Measurements from ENCODE around the gene FBRSL1.

Gene FBRSL1

GRCh38 chr12:132447731-132448462 lies 42.1 kb upstream of the FBRSL1 start:
- Histone ChIP-seq H3K4me2 (ENCODE audit: insufficient read depth, low read length, poor library complexity, severe bottlenecking) (no peak overlapping the region), H2BK120ac (ENCODE audit: low read depth, low read length) (no peak overlapping the region), H3K14ac (ENCODE audit: low read length) (no peak overlapping the region), H3K23ac (ENCODE audit: low read depth, low read length, poor library complexity) (peak overlapping the region; percentile 32), H2BK12ac (ENCODE audit: low read length) (no peak overlapping the region), H3K79me1 (ENCODE audit: low read depth, low read length) (no peaks in the 10 kb centered on the region), H3K4ac (ENCODE audit: low read length) (no peak overlapping the region), H3K18ac (ENCODE audit: low read length) (peak overlapping the region; percentile 76), H3K27me3 (ENCODE audit: control insufficient read depth in 3 of 3, insufficient read depth in 3 of 3, low read depth in 1 of 3, low read length in 3 of 3) (peaks cover 0 to 83% (median 0%) of the 10 kb centered on the region in 3 experiments), H2BK5ac (ENCODE audit: low read length) (no peak overlapping the region), H3K27ac (replicated peaks; ENCODE audit: low read length) (no peak overlapping the region), H2BK15ac (ENCODE audit: low read length) (no peak overlapping the region), H3K4me3 (ENCODE audit: low read length in 2 of 2) (no peak overlapping the region), H4K8ac (ENCODE audit: low read depth, low read length) (no peak overlapping the region), H4K91ac (ENCODE audit: low read depth, low read length, poor library complexity) (no peak overlapping the region), H3K36me3 (replicated peaks in 1 of 2; ENCODE audit: control insufficient read depth in 2 of 2, insufficient read depth in 2 of 2, low read length in 2 of 2) (no peaks in the 10 kb centered on the region), H3K9ac (ENCODE audit: low read depth, low read length, poor library complexity) (no peak overlapping the region), H2AK5ac (ENCODE audit: low read depth, low read length) (peak overlapping the region; percentile 1), H2AFZ (ENCODE audit: low read length) (no peak overlapping the region), H3K9me3 (replicated peaks in 1 of 2; ENCODE audit: control insufficient read depth in 2 of 2, insufficient read depth in 1 of 2, low read depth in 1 of 2, low read length in 2 of 2) (no peaks in the 10 kb centered on the region), H3K4me1 (ENCODE audit: control insufficient read depth in 2 of 2, insufficient read depth in 1 of 2, low read depth in 1 of 2, low read length in 2 of 2) (peaks cover 0 to 3% of the 10 kb centered on the region in 2 donors)
- DNase-seq (ENCODE audit: low spot score) = no peak
- WGBS, 2 donors (ENCODE audit: extremely low coverage in 2 of 2, insufficient read length in 2 of 2, insufficient replicate concordance in 1 of 2) = no CpG with 5 or more reads among the region's 23 CpGs

GRCh38 chr12:132448463-132448820 lies 41.5 kb upstream of the FBRSL1 start:
- no CpG with 5 or more reads among the region's 10 CpGs for WGBS, 2 donors (ENCODE audit: extremely low coverage in 2 of 2, insufficient read length in 2 of 2, insufficient replicate concordance in 1 of 2)
- no peak overlapping the region for H2AFZ ChIP-seq (ENCODE audit: low read length)
- H3K18ac ChIP-seq (ENCODE audit: low read length) = no peak overlapping the region
- no peak overlapping the region for H4K91ac ChIP-seq (ENCODE audit: low read depth, low read length, poor library complexity)
- H3K36me3 ChIP-seq (replicated peaks in 1 of 2; ENCODE audit: control insufficient read depth in 2 of 2, insufficient read depth in 2 of 2, low read length in 2 of 2) = no peaks in the 10 kb centered on the region
- no peak overlapping the region for H3K4me3 ChIP-seq (ENCODE audit: low read length in 2 of 2)
- H3K9ac ChIP-seq (ENCODE audit: low read depth, low read length, poor library complexity) = no peak overlapping the region
- H2BK5ac ChIP-seq (ENCODE audit: low read length) = no peak overlapping the region
- H3K27me3 ChIP-seq (ENCODE audit: control insufficient read depth in 3 of 3, insufficient read depth in 3 of 3, low read depth in 1 of 3, low read length in 3 of 3) = peaks cover 0 to 83% (median 0%) of the 10 kb centered on the region in 3 experiments
- no peak overlapping the region for H3K4me2 ChIP-seq (ENCODE audit: insufficient read depth, low read length, poor library complexity, severe bottlenecking)
- no peaks in the 10 kb centered on the region for H3K79me1 ChIP-seq (ENCODE audit: low read depth, low read length)
- H3K4ac ChIP-seq (ENCODE audit: low read length) = no peak overlapping the region
- no peak overlapping the region for H2BK15ac ChIP-seq (ENCODE audit: low read length)
- DNase-seq (ENCODE audit: low spot score) = no peak
- peak overlapping the region; percentile 1 for H2AK5ac ChIP-seq (ENCODE audit: low read depth, low read length)
- no peak overlapping the region for H3K14ac ChIP-seq (ENCODE audit: low read length)
- H2BK12ac ChIP-seq (ENCODE audit: low read length) = no peak overlapping the region
- no peaks in the 10 kb centered on the region for H3K9me3 ChIP-seq (replicated peaks in 1 of 2; ENCODE audit: control insufficient read depth in 2 of 2, insufficient read depth in 1 of 2, low read depth in 1 of 2, low read length in 2 of 2)
- H3K23ac ChIP-seq (ENCODE audit: low read depth, low read length, poor library complexity) = peak overlapping the region; percentile 32
- peaks cover 0 to 6% of the 10 kb centered on the region in 2 donors for H3K4me1 ChIP-seq (ENCODE audit: control insufficient read depth in 2 of 2, insufficient read depth in 1 of 2, low read depth in 1 of 2, low read length in 2 of 2)
- no peak overlapping the region for H3K27ac ChIP-seq (replicated peaks; ENCODE audit: low read length)
- no peak overlapping the region for H2BK120ac ChIP-seq (ENCODE audit: low read depth, low read length)
- H4K8ac ChIP-seq (ENCODE audit: low read depth, low read length) = no peak overlapping the region

- Histone ChIP-seq H3K9me3 (replicated peaks in 1 of 2; ENCODE audit: control insufficient read depth in 2 of 2, insufficient read depth in 1 of 2, low read depth in 1 of 2, low read length in 2 of 2) (no peaks in the 10 kb centered on the region), H3K4me3 (ENCODE audit: low read length in 2 of 2) (no peak overlapping the region), H3K4me1 (ENCODE audit: control insufficient read depth in 2 of 2, insufficient read depth in 1 of 2, low read depth in 1 of 2, low read length in 2 of 2) (peaks cover 0 to 12% of the 10 kb centered on the region in 2 donors), H2AFZ (ENCODE audit: low read length) (no peak overlapping the region), H3K27me3 (ENCODE audit: control insufficient read depth in 3 of 3, insufficient read depth in 3 of 3, low read depth in 1 of 3, low read length in 3 of 3) (peaks cover 0 to 77% (median 0%) of the 10 kb centered on the region in 3 experiments), H3K27ac (replicated peaks; ENCODE audit: low read length) (no peak overlapping the region), H3K23ac (ENCODE audit: low read depth, low read length, poor library complexity) (no peak overlapping the region), H3K4ac (ENCODE audit: low read length) (no peak overlapping the region), H3K4me2 (ENCODE audit: insufficient read depth, low read length, poor library complexity, severe bottlenecking) (no peak overlapping the region), H4K91ac (ENCODE audit: low read depth, low read length, poor library complexity) (no peak overlapping the region), H2BK120ac (ENCODE audit: low read depth, low read length) (no peak overlapping the region), H3K9ac (ENCODE audit: low read depth, low read length, poor library complexity) (no peak overlapping the region), H3K79me1 (ENCODE audit: low read depth, low read length) (no peaks in the 10 kb centered on the region), H2BK12ac (ENCODE audit: low read length) (no peak overlapping the region), H3K36me3 (replicated peaks in 1 of 2; ENCODE audit: control insufficient read depth in 2 of 2, insufficient read depth in 2 of 2, low read length in 2 of 2) (no peaks in the 10 kb centered on the region), H3K18ac (ENCODE audit: low read length) (no peak overlapping the region), H2BK5ac (ENCODE audit: low read length) (no peak overlapping the region), H3K14ac (ENCODE audit: low read length) (no peak overlapping the region), H2BK15ac (ENCODE audit: low read length) (no peak overlapping the region), H4K8ac (ENCODE audit: low read depth, low read length) (no peak overlapping the region), H2AK5ac (ENCODE audit: low read depth, low read length) (peak overlapping the region; percentile 16)
- no CpG with 5 or more reads among the region's 22 CpGs for WGBS, 2 donors (ENCODE audit: extremely low coverage in 2 of 2, insufficient read length in 2 of 2, insufficient replicate concordance in 1 of 2)
- DNase-seq (ENCODE audit: low spot score) = no peak
These were observed 40.2 kb upstream of the FBRSL1 start for GRCh38 chr12:132449565-132450417.
